ENCODE results near the gene PCID2.

DNA sequence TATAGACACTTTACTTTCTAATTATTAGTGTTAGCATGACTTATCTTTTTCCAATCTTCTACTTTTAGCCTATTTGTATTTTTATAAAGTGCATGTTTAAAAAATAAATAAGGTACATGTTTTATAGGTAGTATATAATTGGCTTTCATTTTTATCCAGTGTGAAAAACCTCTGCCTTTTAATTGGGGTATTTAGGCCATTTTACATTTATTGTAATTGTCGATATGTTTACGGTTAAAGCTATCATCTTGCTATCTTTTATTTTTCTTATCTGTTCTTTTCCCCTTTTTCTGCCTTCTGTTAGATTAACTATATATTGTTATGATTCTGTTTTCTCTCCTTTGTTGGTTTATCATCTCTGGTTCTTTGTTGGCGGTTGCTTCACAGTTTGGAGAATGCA is 40.9 kb downstream of the PCID2 start:
- TF ChIP-seq CTCF (IDR thresholded peaks at IDR 0.05), result no peak
- TF ChIP-seq POLR2A (IDR thresholded peaks at IDR 0.05), result no peak
